Suppressor macrophage treated with lipopolysaccharide for 1 hour (primary cell): ENCODE measurements around the gene TAF11L10.
"Not testable (repeated sequence)": the region's sequence is repeated elsewhere in the genome, so short reads cannot be mapped to it uniquely, and the experiment has no call there.

ENCODE experiments used
- DNase-seq, 3 donors: peaks; one replicate each; pipeline ENCODE4 v3.0.0-alpha.2; 2020 to 2022

The TAF11L10 gene

DNA sequence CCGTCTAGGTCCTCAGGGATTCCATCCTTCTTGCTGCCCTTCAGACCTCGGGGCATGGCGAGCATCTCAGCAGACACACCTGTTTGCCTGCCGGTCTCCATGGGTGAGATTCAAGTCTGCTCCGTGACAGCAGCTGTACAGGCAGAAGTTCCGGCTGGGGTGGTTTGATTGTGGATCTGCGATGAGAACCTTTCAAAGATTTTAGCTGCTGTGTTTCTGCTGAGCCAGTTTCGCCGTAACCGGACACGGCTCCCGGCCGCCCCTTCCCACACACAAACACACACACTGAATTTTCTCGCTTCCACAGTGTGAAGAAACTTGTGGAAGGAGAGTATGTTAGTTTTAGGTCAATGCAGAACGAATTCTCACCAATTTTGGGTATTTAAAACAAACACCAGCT is at the start of gene TAF11L10:
TSS of gene TAF11L10 (minus strand) at position 101 of the 400 bp plus-strand sequence.
- DNase-seq, result not testable (repeated sequence)

DNA sequence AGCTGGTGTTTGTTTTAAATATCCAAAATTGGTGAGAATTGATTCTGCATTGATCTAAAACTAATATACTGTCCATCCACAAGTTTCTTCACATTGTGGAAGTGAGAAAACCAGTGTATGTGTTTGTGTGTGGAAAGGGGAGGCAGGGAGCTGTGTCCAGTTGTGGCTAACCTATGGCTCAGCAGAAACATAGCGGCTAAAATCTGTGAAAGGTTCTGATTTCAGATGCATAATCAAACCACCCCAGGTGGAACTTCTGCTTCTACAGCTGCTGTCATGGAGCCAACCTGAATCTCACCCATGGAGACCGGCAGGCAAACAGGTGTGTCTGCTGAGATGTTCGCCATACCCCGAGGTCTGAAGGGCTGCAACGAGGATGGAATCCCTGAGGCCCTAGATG is 36.5 kb upstream of the TAF11L10 start, which contains the start of gene TAF11L14:
TSS of gene TAF11L14 (plus strand) at position 301 of the 400 bp plus-strand sequence.
- no peak for DNase-seq

DNA sequence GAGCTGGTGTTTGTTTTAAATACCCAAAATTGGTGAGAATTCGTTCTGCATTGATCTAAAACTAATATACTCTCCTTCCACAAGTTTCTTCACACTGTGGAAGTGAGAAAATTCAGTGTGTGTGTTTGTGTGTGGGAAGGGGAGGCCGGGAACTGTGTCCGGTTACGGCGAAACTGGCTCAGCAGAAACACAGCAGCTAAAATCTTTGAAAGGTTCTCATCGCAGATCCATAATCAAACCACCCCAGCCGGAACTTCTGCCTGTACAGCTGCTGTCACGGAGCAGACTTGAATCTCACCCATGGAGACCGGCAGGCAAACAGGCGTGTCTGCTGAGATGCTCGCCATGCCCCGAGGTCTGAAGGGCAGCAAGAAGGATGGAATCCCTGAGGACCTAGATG is 34.2 kb upstream of the TAF11L10 start, which contains the start of gene TAF11L13:
TSS of gene TAF11L13 (plus strand) at position 301 of the 400 bp plus-strand sequence.
- not testable (repeated sequence) for DNase-seq

DNA sequence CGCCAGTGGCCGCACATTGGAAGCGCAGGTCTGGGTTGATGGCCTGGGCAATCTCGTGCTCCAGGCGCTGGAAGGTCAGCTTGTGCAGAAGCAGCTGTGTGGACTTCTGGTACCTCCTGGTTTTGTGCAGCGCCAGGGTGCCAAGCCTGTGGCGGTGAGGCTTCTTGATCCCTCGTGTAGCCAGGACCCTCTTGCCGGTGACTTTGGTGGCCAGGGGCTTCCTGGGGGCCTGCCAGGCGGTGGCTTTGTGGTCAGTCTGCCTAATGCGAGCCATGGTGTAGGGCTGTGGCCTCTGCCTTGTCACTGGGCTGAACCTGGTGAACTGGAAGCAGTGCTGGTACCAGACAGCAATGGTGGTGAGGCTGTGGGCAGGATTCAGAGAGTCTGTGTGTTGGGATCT is 28.1 kb upstream of the TAF11L10 start:
- no peak for DNase-seq

DNA sequence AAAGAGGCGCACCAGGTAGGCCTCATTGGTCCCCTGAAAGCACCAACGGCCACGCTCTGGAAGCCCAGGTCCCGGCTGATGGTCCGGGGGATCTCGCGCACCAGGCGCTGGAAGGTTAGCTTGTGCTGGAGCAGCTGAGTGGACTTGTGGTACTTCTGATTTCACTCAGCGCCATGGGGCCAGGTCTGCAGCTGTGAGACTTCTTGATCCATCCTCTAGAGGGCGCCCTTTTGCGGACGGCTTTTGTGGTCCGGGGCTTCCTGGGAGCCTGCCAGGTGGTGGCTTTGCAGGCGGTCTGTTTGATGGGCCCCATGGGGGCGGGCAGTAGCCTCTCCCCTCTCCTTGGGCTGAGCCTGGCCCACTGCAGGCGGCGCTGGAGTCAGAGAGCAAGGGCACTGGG is 23.0 kb upstream of the TAF11L10 start:
- DNase-seq, result no peak

DNA sequence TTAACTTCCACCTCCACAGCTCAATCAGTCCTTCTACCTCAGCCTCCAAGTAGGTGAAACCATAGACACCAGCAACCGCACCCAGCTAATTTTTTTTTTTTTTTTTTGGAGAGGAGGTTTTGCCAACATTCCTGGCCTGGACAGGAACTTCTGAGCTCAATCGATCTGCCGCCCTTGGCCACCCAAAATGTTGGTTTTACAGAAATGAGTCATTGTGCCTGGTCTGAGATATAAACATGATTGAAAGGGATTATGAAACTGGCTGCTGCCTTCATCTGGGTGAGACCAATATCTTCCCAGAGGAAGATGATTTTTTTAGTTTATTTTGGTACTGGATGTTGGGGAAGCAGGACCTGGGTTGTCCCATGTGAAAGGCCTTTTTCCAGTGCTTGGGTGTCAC is 21.7 kb upstream of the TAF11L10 start:
- no peak for DNase-seq

DNA sequence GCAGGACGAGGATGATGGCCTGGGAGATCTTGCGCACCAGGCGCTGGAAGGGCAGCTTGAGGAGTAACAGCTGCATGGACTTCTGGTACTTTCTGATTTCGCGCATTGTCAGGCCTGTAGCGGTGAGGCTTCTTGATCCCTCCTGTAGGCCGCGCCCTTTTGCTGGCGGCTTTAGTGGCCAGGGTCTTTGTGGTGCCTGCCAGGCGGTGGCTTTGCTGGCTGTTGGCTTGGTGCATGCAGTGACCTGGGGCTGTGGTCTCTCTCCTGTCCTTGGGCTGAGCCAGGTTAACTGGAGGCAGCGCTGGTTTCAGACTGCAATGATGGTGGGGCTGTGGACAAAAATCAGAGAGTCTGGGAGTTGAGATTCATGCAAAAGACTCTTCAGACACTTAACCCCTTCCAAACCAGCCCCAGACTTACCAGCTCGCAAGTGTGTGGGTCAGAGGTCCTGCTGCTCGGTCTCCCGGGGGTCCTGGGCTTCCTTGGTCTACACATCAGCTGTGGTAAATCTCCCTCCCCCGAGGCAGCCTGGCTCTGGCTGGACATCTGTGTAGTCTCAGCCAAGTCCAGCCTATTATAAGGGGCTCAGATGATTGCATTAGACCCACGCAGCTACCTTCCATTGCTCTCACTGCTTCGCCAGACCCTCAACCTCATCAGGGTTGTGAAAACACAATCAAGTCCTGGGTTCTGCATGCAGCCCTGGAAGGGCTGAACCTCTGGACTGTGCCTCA is 17.4 kb upstream of the TAF11L10 start:
- DNase-seq, result no peak

DNA sequence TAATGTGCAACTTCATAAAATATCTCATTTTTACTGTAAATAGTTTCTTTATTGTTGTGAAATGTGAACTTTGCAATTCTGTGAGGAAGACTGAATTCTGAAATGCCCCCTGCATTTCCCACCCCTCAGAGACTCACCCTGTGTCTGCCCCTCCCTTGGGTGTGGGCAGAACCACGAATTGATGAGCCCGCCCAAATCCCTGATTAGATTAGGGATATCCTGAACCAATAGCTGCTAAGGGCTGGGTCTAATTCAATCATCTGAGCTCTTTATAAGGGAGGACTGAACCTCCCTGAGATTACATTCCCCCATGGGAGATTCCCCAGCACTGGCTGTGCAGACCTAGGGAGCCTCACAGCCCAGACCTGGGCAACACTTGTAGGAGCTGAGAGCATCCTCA is 12.5 kb upstream of the TAF11L10 start, which contains the start of gene TAF11L12:
TSS of gene TAF11L12 (plus strand) at position 301 of the 400 bp plus-strand sequence.
- not testable (repeated sequence) for DNase-seq

DNA sequence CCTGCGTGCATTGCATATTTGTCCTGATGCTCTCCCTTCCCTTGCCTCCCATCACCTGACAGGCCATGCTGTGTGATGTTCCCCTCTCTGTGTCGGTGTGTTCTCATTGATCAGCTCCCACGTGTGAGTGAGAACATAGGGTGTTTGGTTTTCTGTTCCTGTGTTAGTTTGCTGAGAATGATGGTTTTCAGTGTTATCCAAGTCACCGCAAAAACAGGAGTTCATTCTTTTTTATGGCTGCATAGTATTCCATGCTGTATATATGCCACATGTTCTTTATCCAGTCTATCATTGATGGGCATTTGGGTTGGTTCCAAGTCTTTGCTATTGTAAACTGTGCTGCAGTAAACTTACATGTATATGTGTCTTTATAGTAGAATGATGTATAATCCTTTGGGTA is 9.8 kb upstream of the TAF11L10 start:
- not testable (repeated sequence) for DNase-seq

DNA sequence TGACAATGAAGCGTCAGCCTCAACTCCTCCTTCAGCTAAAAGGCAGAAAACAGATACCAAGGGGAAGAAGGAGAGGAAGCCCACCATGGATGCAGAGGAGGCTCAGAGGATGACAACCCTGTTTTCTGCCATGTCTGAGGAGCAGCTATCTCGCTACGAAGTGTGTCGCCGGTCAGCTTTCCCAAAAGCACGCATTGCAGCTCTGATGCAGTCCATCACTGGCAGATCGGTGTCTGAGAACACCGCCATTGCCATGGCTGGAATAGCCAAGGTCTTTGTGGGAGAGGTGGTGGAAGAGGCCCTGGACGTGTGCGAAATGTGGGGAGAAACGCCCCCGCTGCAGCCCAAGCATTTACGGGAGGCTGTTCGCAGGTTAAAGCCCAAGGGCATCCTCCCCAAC is 7.3 kb upstream of the TAF11L10 start:
- no peak for DNase-seq

DNA sequence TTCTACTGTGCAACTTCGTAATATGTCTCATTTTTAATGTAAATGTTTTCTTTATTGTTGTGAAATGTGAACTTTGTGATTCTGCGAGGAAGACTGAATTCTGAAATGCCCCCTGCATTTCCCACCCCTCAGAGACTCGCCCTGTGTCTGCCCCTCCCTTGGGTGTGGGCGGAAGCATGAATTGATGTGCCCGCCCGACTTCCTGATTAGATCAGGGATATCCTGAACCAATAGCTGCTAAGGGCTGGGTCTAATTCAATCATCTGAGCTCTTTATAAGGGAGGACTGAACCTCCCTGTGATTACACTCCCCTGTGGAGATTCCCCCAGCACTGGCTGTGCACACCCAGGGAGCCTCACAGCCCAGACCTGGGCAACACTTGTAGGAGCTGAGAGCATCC is 6.3 kb upstream of the TAF11L10 start, which contains the start of gene TAF11L11:
TSS of gene TAF11L11 (plus strand) at position 304 of the 400 bp plus-strand sequence.
- not testable (repeated sequence) for DNase-seq

DNA sequence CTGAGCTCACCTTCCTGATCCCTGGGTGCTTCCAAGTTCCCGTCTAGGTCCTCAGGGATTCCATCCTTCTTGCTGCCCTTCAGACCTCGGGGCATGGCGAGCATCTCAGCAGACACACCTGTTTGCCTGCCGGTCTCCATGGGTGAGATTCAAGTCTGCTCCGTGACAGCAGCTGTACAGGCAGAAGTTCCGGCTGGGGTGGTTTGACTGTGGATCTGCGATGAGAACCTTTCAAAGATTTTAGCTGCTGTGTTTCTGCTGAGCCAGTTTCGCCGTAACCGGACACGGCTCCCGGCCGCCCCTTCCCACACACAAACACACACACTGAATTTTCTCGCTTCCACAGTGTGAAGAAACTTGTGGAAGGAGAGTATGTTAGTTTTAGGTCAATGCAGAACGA is 3.4 kb downstream of the TAF11L10 start, which contains the start of gene TAF11L9:
TSS of gene TAF11L9 (minus strand) at position 140 of the 400 bp plus-strand sequence.
- DNase-seq, result not testable (repeated sequence)

DNA sequence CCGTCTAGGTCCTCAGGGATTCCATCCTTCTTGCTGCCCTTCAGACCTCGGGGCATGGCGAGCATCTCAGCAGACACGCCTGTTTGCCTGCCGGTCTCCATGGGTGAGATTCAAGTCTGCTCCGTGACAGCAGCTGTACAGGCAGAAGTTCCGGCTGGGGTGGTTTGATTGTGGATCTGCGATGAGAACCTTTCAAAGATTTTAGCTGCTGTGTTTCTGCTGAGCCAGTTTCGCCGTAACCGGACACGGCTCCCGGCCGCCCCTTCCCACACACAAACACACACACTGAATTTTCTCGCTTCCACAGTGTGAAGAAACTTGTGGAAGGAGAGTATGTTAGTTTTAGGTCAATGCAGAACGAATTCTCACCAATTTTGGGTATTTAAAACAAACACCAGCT is 6.8 kb downstream of the TAF11L10 start, which contains the start of gene TAF11L8:
TSS of gene TAF11L8 (minus strand) at position 101 of the 400 bp plus-strand sequence.
- DNase-seq, result not testable (repeated sequence)

DNA sequence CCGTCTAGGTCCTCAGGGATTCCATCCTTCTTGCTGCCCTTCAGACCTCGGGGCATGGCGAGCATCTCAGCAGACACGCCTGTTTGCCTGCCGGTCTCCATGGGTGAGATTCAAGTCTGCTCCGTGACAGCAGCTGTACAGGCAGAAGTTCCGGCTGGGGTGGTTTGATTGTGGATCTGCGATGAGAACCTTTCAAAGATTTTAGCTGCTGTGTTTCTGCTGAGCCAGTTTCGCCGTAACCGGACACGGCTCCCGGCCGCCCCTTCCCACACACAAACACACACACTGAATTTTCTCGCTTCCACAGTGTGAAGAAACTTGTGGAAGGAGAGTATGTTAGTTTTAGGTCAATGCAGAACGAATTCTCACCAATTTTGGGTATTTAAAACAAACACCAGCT is 12.0 kb downstream of the TAF11L10 start, which contains the start of gene TAF11L7:
TSS of gene TAF11L7 (minus strand) at position 101 of the 400 bp plus-strand sequence.
- DNase-seq, result not testable (repeated sequence)
